Measurements from ENCODE around the gene AKR1B15. TPM values are rescaled to one million over a fixed set of nuclear protein-coding genes. Genes with fewer than 3 reads are reported as not detected.
"Not testable (repeated sequence)": the region's sequence is repeated elsewhere in the genome, so short reads cannot be mapped to it uniquely, and the experiment has no call there.

AKR1B15 gene
- total RNA-seq, 1 donor from 2014 or later, result not detected

- DNase-seq (ENCODE audit: low read depth), result not testable (repeated sequence)
Observed at GRCh38 chr7:134561616-134562015, 12.7 kb downstream of the AKR1B15 start.

- peak; percentile 96 for DNase-seq (ENCODE audit: low read depth)
Observed at GRCh38 chr7:134562136-134562535, 13.2 kb downstream of the AKR1B15 start.

GRCh38 chr7:134563398-134563749 lies 14.5 kb downstream of the AKR1B15 start:
- not testable (repeated sequence) for DNase-seq (ENCODE audit: low read depth)

- DNase-seq (ENCODE audit: low read depth), result peak; percentile 44
Observed at GRCh38 chr7:134565643-134566136, 16.8 kb downstream of the AKR1B15 start.

GRCh38 chr7:134567368-134567767 lies 18.5 kb downstream of the AKR1B15 start:
- peak; percentile 21 for DNase-seq (ENCODE audit: low read depth)

- DNase-seq (ENCODE audit: low read depth), result not testable (repeated sequence)
Observed at GRCh38 chr7:134569962-134570361, 21.1 kb downstream of the AKR1B15 start.

- DNase-seq (ENCODE audit: low read depth), result no peak
Observed at GRCh38 chr7:134571101-134571500, 22.2 kb downstream of the AKR1B15 start.

- DNase-seq (ENCODE audit: low read depth), result no peak
Observed at GRCh38 chr7:134571746-134572461, 23.0 kb downstream of the AKR1B15 start.

- no peak for DNase-seq (ENCODE audit: low read depth)
Observed at GRCh38 chr7:134574322-134574721, 25.4 kb downstream of the AKR1B15 start.

- DNase-seq (ENCODE audit: low read depth), result no peak
Observed at GRCh38 chr7:134584290-134584689, 35.4 kb downstream of the AKR1B15 start.

- no peak for DNase-seq (ENCODE audit: low read depth)
Observed at GRCh38 chr7:134585897-134586296, 37.0 kb downstream of the AKR1B15 start.

- DNase-seq (ENCODE audit: low read depth), result peak; percentile 51
Observed at GRCh38 chr7:134587750-134588149, 38.8 kb downstream of the AKR1B15 start.

- peak; percentile 38 for DNase-seq (ENCODE audit: low read depth)
Observed at GRCh38 chr7:134589491-134589941, 40.6 kb downstream of the AKR1B15 start.

- DNase-seq (ENCODE audit: low read depth), result peak; percentile 90
Observed at GRCh38 chr7:134593530-134594392, 44.9 kb downstream of the AKR1B15 start.

GRCh38 chr7:134594877-134595276 lies 46.0 kb downstream of the AKR1B15 start:
- no peak for DNase-seq (ENCODE audit: low read depth)

- DNase-seq (ENCODE audit: low read depth), result no peak
Observed at GRCh38 chr7:134599371-134599770, 50.5 kb downstream of the AKR1B15 start.

GRCh38 chr7:134601459-134601858 lies 52.5 kb downstream of the AKR1B15 start:
- no peak for DNase-seq (ENCODE audit: low read depth)

- peak; percentile 57 for DNase-seq (ENCODE audit: low read depth)
Observed at GRCh38 chr7:134602881-134603451, 54.1 kb downstream of the AKR1B15 start.

GRCh38 chr7:134605978-134606923 lies 57.3 kb downstream of the AKR1B15 start:
- DNase-seq (ENCODE audit: low read depth), result peak; percentile 40

GRCh38 chr7:134611611-134612151 lies 62.8 kb downstream of the AKR1B15 start:
- no peak for DNase-seq (ENCODE audit: low read depth)

- no peak for DNase-seq (ENCODE audit: low read depth)
Observed at GRCh38 chr7:134612197-134612596, 63.3 kb downstream of the AKR1B15 start.
